IMR-90 (cell line): ENCODE measurements around the gene ZNF48. TPM values are rescaled to one million over a fixed set of nuclear protein-coding genes. Genes with fewer than 3 reads are reported as not detected.

Experiments
- ATAC-seq: fragments of 200-7000 bp; cut with Tn5 transposase; 2 replicates; pipeline ENCODE4 v1.9.1; 2020; ENCODE audit warnings: low read depth, mild to moderate bottlenecking, moderate library complexity
- BruUV-seq: library from RNA; stranded (reverse); fragments of 400-500 nt; replicated peaks from 2 replicates; lab custom pipeline; 2021; lab: Mats Ljungman, UMichigan
- CTCF ChIA-PET: fragments of 300-600 bp; formaldehyde crosslinking; extraction: SDS; loops from one replicate; lab custom pipeline; 2021; ENCODE audit warnings: antibody characterized with exemption; lab: Yijun Ruan, JAX
- POLR2A ChIA-PET: fragments of 300-600 bp; sonication (Branson Sonifier 250); formaldehyde crosslinking; loops from one replicate; lab custom pipeline; 2022; ENCODE audit warnings: antibody characterized with exemption; ENCODE audit not compliant: unreplicated experiment; lab: Charles Lee
- DNase-seq: peaks from one replicate; pipeline ENCODE4 v3.0.0; 2013
- H2AFZ ChIP-seq: replicated peaks from 2 replicates; pipeline ENCODE3; 2013; ENCODE audit warnings: low read length, mild to moderate bottlenecking; ENCODE audit not compliant: poor library complexity
- H2AK5ac ChIP-seq: 2 replicates; pipeline ENCODE4 v1.6.1; 2013; ENCODE audit warnings: low read depth, low read length, inconsistent platforms
- H2AK9ac ChIP-seq: replicated peaks from 2 replicates; pipeline ENCODE3; 2013; ENCODE audit warnings: mild to moderate bottlenecking, low read depth, low read length, moderate library complexity; ENCODE audit not compliant: poor library complexity
- H2BK120ac ChIP-seq: 2 replicates; pipeline ENCODE4 v1.6.1; 2013; ENCODE audit warnings: low read depth, low read length, inconsistent platforms
- H2BK15ac ChIP-seq: 3 replicates; pipeline ENCODE4 v1.6.1; 2013; ENCODE audit warnings: low read depth, low read length, inconsistent platforms
- H2BK20ac ChIP-seq: 2 replicates; pipeline ENCODE4 v1.6.1; 2013; ENCODE audit warnings: low read depth, mild to moderate bottlenecking, inconsistent platforms, low read length, moderate library complexity
- H2BK5ac ChIP-seq: 2 replicates; pipeline ENCODE4 v1.6.1; 2013; ENCODE audit warnings: mild to moderate bottlenecking, low read depth, low read length, inconsistent platforms; ENCODE audit not compliant: poor library complexity, severe bottlenecking
- H3K14ac ChIP-seq: replicated peaks from 2 replicates; pipeline ENCODE4 v1.6.1; 2013; ENCODE audit warnings: low read depth, low read length, inconsistent platforms
- H3K18ac ChIP-seq: 2 replicates; pipeline ENCODE4 v1.6.1; 2013; ENCODE audit warnings: low read depth, low read length, control low read depth
- H3K23ac ChIP-seq: 2 replicates; pipeline ENCODE4 v1.6.1; 2013; ENCODE audit warnings: low read depth, low read length, inconsistent platforms
- H3K27ac ChIP-seq: 2 replicates; pipeline ENCODE4 v1.5.1; 2013; ENCODE audit warnings: mild to moderate bottlenecking, control low read depth, low read length; ENCODE audit not compliant: insufficient read depth
- H3K27me3 ChIP-seq: 2 replicates; pipeline ENCODE4 v1.6.1; 2013; ENCODE audit warnings: low read length; ENCODE audit not compliant: control insufficient read depth, insufficient read depth
- H3K36me3 ChIP-seq: 2 replicates; pipeline ENCODE4 v1.6.1; 2013; ENCODE audit warnings: low read length, mixed read lengths; ENCODE audit not compliant: control insufficient read depth, insufficient read depth
- H3K4ac ChIP-seq: 2 replicates; pipeline ENCODE4 v1.6.1; 2013; ENCODE audit warnings: low read depth, low read length, inconsistent platforms
- H3K4me1 ChIP-seq: 2 replicates; pipeline ENCODE4 v1.6.1; 2013; ENCODE audit warnings: low read length, mixed read lengths; ENCODE audit not compliant: control insufficient read depth, insufficient read depth
- H3K4me2 ChIP-seq: 2 replicates; pipeline ENCODE4 v1.6.1; 2013; ENCODE audit warnings: low read depth, mild to moderate bottlenecking, control low read depth, low read length, moderate library complexity
- H3K4me3 ChIP-seq: 2 replicates; pipeline ENCODE4 v1.5.1; 2013; ENCODE audit warnings: low read depth, mild to moderate bottlenecking, control low read depth, low read length, moderate library complexity; ENCODE audit not compliant: insufficient read depth
- H3K56ac ChIP-seq: 2 replicates; pipeline ENCODE4 v1.6.1; 2013; ENCODE audit warnings: low read length, inconsistent platforms; ENCODE audit not compliant: insufficient read depth; ENCODE audit errors: extremely low read depth
- H3K79me1 ChIP-seq, 2 experiments: 2 replicates each; pipeline ENCODE4 v1.6.1; 2013; ENCODE audit warnings: low read length in 2 of 2, inconsistent platforms in 1 of 2, low read depth in 1 of 2
- H3K9ac ChIP-seq: 2 replicates; pipeline ENCODE4 v1.6.1; 2013; ENCODE audit warnings: low read depth, low read length, control low read depth
- H3K9me1 ChIP-seq: 2 replicates; pipeline ENCODE4 v1.6.1; 2013; ENCODE audit warnings: low read length, inconsistent platforms; ENCODE audit not compliant: insufficient read depth
- H3K9me3 ChIP-seq: 2 replicates; pipeline ENCODE4 v1.6.1; 2013; ENCODE audit warnings: low read length; ENCODE audit not compliant: control insufficient read depth, insufficient read depth
- H4K20me1 ChIP-seq: 2 replicates; pipeline ENCODE4 v1.6.1; 2013; ENCODE audit warnings: low read length, inconsistent platforms; ENCODE audit not compliant: insufficient read depth
- H4K5ac ChIP-seq: 2 replicates; pipeline ENCODE4 v1.6.1; 2013; ENCODE audit warnings: mild to moderate bottlenecking, low read depth, low read length, control low read depth
- H4K8ac ChIP-seq, 2 experiments: 2 replicates each; pipeline ENCODE4 v1.6.1; 2013; ENCODE audit warnings: low read depth in 2 of 2, low read length in 2 of 2, control low read depth in 1 of 2, inconsistent platforms in 1 of 2
- H4K91ac ChIP-seq: 2 replicates; pipeline ENCODE4 v1.6.1; 2013; ENCODE audit warnings: low read depth, low read length, inconsistent platforms; ENCODE audit not compliant: insufficient read depth
- CTCF ChIP-seq: conservative IDR thresholded peaks from 2 replicates; pipeline ENCODE4 v1.5.1; 2012; ENCODE audit warnings: mild to moderate bottlenecking, low read depth, low read length, improper control_type of control experiment
- MAFK ChIP-seq: IDR thresholded peaks from 2 replicates; pipeline ENCODE4 v1.6.1; 2012; ENCODE audit warnings: low read depth, low read length, improper control_type of control experiment
- MAZ ChIP-seq: IDR thresholded peaks from 2 replicates; pipeline ENCODE4 v1.6.1; 2012; ENCODE audit warnings: low read depth, mild to moderate bottlenecking, low read length, improper control_type of control experiment, moderate library complexity, borderline replicate concordance
- WGBS, 2 experiments: methylation state at CpG; one replicate each; pipeline versions ENCODE4 v1.1.5 to v1.1.7; 2013; ENCODE audit warnings: missing lambda C conversion rate in 2 of 2; ENCODE audit not compliant: insufficient read length in 1 of 2; ENCODE audit errors: extremely low coverage in 2 of 2; 5-methylcytosine and 5-hydroxymethylcytosine counted together
- dilution Hi-C: fragments of 300-500 bp; cut with HindIII; formaldehyde crosslinking; loops from one replicate; pipeline ENCODE4 v1.14.3; 2018; ENCODE audit warnings: low sequenced_read_pairs; ENCODE audit not compliant: unreplicated experiment
- in situ Hi-C: fragments of 300-500 bp; cut with MboI; formaldehyde crosslinking; loops from 3 replicates; pipeline ENCODE4 v1.14.3; 2019; ENCODE audit warnings: low sequenced_read_pairs, inconsistent platforms, mixed read lengths
- intact Hi-C: fragments of 100-400 bp; cut with micrococcal nuclease; formaldehyde crosslinking; loops from 2 replicates; pipeline ENCODE4 v1.10.0; 2022
- polyA plus RNA-seq, 3 experiments: library from polyadenylated mRNA; depleted of rRNA; stranded (reverse); fragments of >200 nt; gene quantifications; 2 replicates each; pipeline ENCODE4 v1.2.3, GENCODE V29; 2012; ENCODE audit warnings: low replicate concordance in 1 of 3
- total RNA-seq: library from RNA; depleted of rRNA; stranded (reverse); fragments of >200 nt; gene quantifications from 2 replicates; pipeline ENCODE4 v1.2.3, GENCODE V29; 2012

Gene ZNF48
- total and polyA plus RNA-seq, 2 of the 4 experiments (the other 2 are of a cell fraction), result 5.8 to 6.6 TPM

- Histone ChIP-seq H3K4me1 (peaks cover 7% of the 10 kb centered on the region; the same call in 1 of the 2 replicates), H3K14ac (no peak overlapping the region), H3K9ac (no peak overlapping the region), H3K9me1 (peaks cover 7% of the 10 kb centered on the region), H3K79me1 (peaks cover 10 to 64% of the 10 kb centered on the region in 2 experiments), H2BK20ac (no peak overlapping the region), H2AK9ac (peak overlapping the region; percentile 35), H2BK120ac (no peak overlapping the region), H3K4ac (no peak overlapping the region), H4K5ac (no peak overlapping the region), H3K23ac (no peak overlapping the region), H4K20me1 (peaks cover 3% of the 10 kb centered on the region; the same call in 1 of the 2 replicates), H3K18ac (no peak overlapping the region), H2BK15ac (no peak overlapping the region), H3K4me2 (no peak overlapping the region), H2BK5ac (no peak overlapping the region), H3K9me3 (no peaks in the 10 kb centered on the region), H4K91ac (no peak overlapping the region), H3K56ac (no peak overlapping the region), H2AK5ac (no peak overlapping the region), H4K8ac (no peak overlapping the region), H3K27me3 (no peaks in the 10 kb centered on the region), H3K36me3 (peaks cover 48% of the 10 kb centered on the region), H2AFZ (no peak overlapping the region), H3K27ac (no peak overlapping the region), H3K4me3 (no peak overlapping the region)
- dilution Hi-C loops (no loop called here), intact Hi-C loops (no loop called here), in situ Hi-C loops (no loop called here)
- no TSS peak for BruUV-seq
- WGBS, 2 experiments, result 80% methylated on average over 2 of the region's 5 CpGs; no CpG with 5 or more reads in 1 of the 2 experiments
- ATAC-seq (no peak), DNase-seq (peak; percentile 20)
- TF ChIP-seq CTCF (0 out of 2 replicates have a peak, but pooled peaks have one; percentile 16), MAZ (no peak), MAFK (no peak)
- ChIA-PET POLR2A (interaction anchor here (0.6 kb wide), 1 partner anchor 306 kb away, joined by 5 read pairs; no protein-coding TSS in a partner anchor), CTCF (no interaction called here)
These were observed 38.0 kb upstream of the ZNF48 start for GRCh38 chr16:30357085-30357714.
